HG02798 (cell line): Measurements from ENCODE around the gene TSNAX.
"Not testable (repeated sequence)": the region's sequence is repeated elsewhere in the genome, so short reads cannot be mapped to it uniquely, and the experiment has no call there.

Experiments
- ATAC-seq: cut with Tn5 transposase; IDR thresholded peaks from one replicate; pipeline ENCODE4 v1.9.1; 2021; ENCODE audit warnings: mild to moderate bottlenecking; ENCODE audit not compliant: unreplicated experiment, poor library complexity

TSNAX gene

GRCh38 chr1:231557898-231558707, 29.6 kb downstream of the TSNAX start:
- no peak for ATAC-seq

- no peak for ATAC-seq
These were observed 30.3 kb downstream of the TSNAX start for GRCh38 chr1:231558708-231559185.

DNA sequence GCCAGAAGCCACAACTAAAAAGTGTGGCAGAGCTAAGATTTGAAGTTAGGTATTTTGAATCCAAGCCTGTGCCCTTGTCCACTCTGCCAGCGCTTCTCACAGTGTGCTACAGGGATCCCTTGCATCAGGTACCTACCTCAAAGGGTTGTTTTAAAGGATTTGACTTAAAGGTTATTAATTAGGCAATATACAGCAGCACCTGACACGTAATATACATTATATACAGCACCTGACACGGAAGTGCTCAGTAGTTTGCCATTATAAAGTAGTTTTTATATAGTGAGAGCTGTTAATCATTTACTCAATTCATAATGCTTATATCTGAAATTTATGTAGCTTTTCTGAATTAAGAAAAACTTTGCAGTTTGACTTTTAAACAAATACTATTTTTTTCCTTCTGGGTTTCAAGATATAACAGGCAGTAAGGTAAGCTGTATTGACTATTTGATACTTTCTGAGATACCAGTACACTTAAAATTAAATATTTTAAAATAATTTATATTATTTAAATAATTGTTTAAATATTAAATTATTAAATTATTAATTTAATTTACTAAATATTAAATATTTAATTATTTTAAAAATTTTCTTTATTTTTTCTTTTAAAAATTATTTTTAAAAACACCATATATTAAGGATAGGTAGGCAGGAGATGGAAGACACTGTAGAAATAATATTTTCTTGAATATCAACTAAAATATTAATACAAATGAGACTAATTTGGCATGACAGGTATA, 33.3 kb downstream of the TSNAX start:
- no peak for ATAC-seq

GRCh38 chr1:231563247-231563646, 34.8 kb downstream of the TSNAX start:
- no peak for ATAC-seq

DNA sequence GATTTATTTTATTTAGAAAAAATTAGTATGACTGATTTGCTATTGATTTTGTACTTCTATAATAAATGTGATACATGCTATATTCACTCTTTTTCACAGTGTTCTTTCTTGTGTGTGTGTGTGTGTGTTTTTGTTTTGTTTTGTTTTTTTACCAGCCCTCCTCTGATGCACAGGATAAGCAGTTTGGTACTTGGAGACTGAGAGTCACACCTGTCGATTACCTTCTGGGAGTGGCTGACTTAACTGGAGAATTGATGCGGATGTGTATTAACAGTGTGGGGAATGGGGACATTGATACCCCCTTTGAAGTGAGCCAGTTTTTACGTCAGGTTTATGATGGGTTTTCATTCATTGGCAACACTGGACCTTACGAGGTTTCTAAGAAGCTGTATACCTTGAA, 35.9 kb downstream of the TSNAX start:
- ATAC-seq: no peak

DNA sequence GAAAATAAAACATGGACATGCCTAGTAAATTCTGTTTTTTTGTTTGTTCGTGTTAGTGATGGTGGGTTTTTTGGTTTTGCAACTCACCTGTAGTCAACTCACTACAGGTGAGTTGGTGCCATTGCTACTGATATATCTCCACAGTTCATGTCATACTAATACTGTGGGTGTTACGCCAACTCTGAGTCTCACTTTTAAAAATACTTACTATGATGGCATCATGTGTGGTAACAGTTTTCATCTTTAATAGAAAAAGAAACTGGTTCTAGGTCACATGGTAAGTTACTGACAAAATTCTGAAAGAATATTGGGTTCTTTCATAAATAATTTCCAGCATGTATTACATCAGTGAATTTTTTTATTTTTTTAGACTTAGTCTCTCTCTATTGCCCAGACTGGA, 38.0 kb downstream of the TSNAX start:
- no peak for ATAC-seq

- not testable (repeated sequence) for ATAC-seq
These were observed 41.8 kb downstream of the TSNAX start for GRCh38 chr1:231570262-231570661.

GRCh38 chr1:231571904-231572303, 43.4 kb downstream of the TSNAX start:
- ATAC-seq: no peak

DNA sequence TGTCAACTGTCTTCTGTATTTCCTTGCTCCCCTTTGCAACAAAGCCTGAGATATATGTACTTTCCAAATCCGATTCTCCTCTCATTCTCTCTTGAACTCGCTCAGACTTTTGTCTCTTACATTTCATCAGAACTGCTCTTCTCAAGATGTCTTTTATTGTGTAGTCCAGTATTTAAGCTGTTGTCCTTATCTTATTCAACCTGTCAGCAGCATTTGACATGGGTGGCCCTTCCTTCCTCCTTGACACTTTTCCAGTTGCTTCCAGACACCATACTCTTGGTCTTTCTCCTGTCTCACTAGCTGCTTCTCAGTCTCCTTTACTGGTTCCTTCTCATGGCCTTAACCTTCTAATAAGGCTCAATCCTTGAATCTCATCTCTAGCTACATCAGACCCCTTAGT, 47.0 kb downstream of the TSNAX start:
- ATAC-seq: no peak

GRCh38 chr1:231576804-231577718, 48.6 kb downstream of the TSNAX start:
- ATAC-seq: no peak

DNA sequence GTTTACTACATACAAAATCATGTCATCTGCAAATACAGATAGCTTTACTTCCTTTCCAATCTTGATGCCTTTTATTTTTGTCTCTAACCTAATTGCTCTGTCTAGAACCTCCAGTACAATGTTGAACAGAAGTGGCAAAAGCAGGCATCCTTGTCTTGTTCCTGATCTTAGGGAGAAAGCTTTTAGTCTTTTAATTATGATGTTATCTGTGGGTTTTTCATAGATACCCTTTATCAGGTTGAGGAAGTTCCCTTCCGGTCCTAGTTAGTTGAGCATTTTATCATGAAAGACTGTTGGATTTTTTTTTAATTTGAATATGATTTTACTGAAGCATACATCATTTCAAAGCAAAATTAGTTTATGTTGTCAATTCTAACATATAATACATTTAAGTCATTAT, 52.4 kb downstream of the TSNAX start:
- no peak for ATAC-seq

DNA sequence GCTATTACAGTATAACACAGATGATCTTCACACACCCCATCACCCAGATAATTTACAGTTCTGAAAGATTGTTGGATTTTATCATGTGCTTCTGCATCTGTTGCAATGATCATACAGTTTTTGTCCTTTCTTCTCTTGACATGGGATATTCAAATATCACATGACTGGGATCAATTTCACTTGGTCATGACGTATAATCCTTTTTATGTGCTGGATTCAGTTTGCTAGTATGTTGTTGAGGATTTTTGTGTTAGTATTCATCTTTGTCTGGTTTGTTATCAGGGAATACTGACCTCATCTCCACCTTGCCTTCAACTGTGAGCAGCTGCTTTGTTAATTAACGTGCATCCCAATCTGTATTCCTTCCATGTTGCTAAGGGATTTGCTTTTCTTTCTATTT, 53.4 kb downstream of the TSNAX start:
- ATAC-seq: no peak

GRCh38 chr1:231583376-231583775, 54.9 kb downstream of the TSNAX start:
- no peak for ATAC-seq

DNA sequence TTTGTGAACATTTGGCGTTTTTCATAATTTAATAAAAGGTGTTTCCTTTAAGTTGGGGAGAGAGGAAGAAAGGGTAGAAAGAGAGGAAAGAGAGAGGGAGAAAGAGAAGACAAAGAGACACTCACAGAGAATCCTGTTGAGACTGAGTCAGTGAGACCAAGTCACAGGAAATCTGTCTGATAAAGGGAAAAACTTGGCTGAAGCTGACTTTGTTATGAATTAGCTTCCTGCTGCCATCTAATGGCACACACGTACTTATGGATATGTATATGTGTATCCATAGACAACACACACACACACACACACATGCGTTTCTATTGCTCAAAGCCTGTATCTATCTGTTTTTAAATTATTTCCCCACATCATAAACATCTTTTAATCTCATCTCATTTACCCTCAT, 55.6 kb downstream of the TSNAX start:
- ATAC-seq: no peak

GRCh38 chr1:231584921-231585320, 56.5 kb downstream of the TSNAX start:
- no peak for ATAC-seq

GRCh38 chr1:231590453-231591198, 62.2 kb downstream of the TSNAX start:
- no peak for ATAC-seq

DNA sequence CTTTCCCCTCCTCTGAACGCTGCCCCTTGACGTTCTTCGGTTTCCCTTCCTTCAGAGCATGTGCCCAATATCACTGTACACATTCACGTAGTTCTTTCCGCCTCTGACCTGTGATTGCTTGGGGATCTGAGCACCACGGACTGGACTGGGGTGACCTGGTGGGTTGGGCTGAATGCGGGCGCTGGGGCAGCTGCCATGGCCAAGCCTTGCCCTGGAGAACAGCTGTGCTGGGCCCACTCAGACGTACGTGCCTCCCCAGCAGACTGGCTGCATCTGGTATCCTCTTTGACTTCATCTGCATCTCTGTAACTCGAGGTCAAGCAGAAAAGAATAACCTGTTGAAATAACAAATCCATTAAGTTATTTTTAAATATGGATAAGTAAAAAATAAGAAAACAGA, 63.0 kb downstream of the TSNAX start:
- ATAC-seq: no peak

DNA sequence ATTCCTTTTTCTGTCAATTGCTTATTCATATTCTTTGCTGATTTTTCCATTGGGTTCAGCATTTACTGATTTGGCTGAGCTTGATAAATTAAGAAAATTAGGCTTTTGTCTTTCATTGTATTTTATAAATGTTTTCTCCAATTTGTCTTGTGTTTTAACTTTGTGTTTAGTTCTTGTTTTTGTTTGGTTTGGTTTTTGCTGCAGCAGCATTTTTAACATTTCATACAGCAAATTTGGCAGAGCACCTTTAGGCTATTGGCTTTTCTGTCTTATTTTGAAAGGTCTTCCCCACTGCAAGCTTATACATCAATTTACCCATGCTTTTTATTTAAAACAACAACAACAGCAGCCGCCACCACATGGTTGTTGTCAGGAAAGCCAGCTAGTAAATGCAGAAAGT, 64.3 kb downstream of the TSNAX start:
- no peak for ATAC-seq

DNA sequence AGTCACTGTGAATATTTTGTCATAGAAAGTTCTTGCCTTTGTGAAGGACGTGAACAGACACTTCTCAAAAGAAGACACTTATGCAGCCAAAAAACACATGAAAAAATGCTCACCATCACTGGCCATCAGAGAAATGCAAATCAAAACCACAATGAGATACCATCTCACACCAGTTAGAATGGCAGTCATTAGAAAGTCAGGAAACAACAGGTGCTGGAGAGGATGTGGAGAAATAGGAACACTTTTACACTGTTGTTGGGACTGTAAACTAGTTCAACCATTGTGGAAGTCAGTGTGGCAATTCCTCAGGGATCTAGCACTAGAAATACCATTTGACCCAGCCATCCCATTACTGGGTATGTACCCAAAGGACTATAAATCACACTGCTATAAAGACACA, 64.8 kb downstream of the TSNAX start:
- not testable (repeated sequence) for ATAC-seq

DNA sequence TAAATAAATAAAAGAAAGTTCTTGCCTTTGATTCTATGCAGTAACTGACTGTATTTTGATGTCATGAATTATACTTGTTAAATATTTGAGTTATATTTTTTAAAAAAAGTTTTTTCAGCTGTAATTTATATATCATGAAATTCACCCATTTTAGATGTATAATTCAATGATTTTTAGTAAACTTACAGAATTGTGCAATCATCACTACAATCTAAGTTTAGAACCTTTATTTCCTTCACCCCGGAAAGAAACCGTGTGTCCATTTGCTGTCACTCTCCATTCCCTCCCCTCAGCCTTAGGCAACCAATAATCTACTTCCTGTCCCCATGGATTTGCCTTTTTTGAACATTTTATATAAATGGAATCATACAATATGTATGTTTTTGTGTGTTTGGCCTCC, 65.7 kb downstream of the TSNAX start:
- ATAC-seq: no peak
